Activated T-cell treated with anti-CD3 and anti-CD28 coated beads for 1 hour (primary cell): ENCODE results near the gene DSCAM.

ENCODE experiments used
- DNase-seq: peaks from one replicate; pipeline ENCODE4 v3.0.0-alpha.2; 2020; ENCODE audit warnings: low read depth

Gene DSCAM

GRCh38 chr21:40770435-40771055, 76.4 kb downstream of the DSCAM start:
- DNase-seq = no peak

DNA sequence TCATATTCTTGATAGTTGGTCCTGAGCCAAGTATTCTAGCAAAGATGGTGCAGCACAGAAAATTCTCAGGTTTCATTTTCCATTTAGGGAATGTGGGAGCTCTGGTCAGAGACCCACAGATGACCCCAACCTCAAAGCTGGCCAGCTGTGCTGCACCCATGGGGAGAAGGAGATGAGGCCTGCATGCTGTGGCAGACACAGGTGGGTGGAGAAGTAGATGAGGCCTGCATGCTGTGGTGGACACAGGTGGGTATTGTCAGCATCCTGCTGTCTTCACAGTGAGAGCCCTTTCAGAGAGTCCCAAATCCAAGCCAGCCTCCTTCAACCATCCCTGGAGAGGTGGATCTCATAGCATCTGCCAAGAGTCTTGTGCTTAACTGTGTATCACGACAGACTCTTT, 77.7 kb downstream of the DSCAM start:
- no peak for DNase-seq

DNA sequence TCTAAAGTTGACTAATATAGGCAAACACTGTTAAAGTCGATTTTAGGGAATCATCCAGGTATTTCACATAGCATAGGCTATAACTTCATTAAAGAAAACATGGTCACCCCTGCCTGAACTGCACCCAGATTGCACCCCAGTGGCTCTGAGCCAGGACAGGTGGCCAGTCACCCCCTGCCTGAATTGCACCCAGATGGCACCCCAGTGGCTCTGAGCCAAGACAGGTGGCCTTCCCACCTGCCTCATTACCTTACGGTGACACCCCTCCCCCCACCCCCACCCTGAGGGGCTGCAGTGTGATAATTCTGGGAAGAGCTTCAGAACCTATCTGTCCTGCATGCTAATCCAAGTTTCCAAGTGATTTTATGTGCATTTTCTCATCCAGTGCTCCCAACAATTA, 78.9 kb downstream of the DSCAM start:
- DNase-seq = no peak

DNA sequence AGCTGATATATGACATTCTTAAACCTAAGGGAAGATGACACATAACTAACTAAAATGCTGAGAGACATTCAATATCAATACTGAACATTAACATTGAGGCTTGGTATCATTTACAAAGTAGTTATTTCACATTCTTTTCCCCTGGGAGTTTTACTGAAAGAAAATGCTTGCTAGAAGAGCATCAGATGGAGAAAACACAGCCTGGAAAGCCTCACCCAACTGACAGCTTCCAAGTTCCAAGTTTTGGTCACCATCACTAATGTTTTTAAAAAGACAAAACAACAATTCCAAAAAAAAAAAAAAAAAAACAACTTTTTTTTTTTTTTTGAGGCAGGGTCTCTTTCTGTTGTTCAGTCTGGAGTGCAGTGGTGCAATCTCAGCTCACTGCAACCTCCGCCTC, 80.6 kb downstream of the DSCAM start:
- DNase-seq = no peak

GRCh38 chr21:40765811-40766210, 81.1 kb downstream of the DSCAM start:
- no peak for DNase-seq

DNA sequence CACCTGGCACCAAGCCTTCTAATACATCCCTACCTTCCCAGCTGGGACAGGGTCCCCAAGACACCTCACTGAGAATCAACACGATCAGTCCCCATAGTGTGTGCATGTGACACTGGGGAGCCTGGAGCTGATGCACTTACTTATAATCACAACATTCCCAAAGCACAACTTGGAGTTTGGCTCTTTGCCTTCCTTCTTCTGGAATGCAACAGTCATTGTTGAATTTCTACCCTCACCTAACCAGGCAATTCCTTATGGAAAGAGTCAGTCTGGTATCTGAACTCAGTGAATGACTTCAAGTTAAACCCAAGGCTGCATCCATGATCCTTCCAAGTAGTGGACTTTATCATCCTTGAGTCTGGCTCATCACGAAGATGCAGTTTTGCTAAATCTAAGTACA, 86.1 kb downstream of the DSCAM start:
- DNase-seq = no peak

GRCh38 chr21:40759061-40759460, 87.9 kb downstream of the DSCAM start:
- no peak for DNase-seq

DNA sequence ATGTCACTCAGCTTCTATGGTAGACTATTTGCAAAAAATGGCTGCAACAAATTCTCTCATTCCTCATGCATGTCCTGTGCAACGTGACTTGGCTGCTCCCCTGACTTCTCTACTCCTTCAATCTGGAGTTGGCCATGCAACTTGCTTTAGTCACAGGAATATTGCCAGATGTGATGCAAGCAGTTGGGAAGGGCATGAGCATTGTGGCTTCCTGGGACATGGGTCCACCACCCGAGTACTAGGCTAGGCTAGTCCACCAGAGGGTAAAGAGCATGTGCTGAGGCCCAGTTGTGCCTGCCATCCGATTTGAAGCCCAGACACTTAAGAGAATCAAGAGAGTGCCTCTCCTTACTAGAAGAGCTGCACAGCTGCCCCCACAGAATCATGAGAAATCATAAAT, 89.6 kb downstream of the DSCAM start:
- DNase-seq = no peak

DNA sequence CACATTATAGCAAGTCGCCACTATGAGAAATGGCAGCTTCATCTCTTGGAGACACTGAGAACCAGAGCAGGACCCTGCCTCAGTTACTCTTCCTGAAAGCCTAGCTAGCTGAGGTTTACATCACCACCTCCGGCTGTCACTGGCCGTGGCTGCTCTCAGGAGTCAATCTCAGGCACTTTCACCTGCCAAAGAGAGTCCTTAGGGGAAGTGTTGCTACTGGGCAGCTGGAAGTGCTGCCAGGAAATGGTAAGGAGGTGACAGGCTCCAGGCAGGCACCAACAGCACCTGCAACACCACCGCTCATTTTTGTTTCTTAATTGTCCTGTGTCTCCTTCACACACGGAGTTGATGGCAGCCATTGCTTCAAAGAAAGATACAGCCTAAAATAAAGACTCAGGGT, 92.5 kb downstream of the DSCAM start:
- DNase-seq = no peak

DNA sequence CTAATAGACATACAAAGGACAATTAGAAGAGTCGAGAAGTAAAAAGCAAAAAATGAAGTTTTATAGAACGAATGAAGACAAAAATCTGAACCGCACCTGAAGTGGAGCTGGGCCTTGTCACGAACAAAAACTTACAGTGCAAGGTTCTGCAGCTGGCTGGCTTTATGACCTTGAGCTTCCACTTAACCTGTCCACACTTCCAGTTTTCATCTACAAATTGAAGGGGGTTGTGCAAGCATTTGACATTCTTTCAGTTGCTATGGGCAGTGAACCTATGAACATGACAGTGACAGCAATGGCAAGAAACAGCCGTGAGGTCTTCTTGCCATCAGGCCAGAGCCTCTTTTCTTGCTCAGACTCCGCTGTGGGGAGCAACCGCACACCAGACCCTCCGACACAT, 93.2 kb downstream of the DSCAM start:
- DNase-seq = no peak

DNA sequence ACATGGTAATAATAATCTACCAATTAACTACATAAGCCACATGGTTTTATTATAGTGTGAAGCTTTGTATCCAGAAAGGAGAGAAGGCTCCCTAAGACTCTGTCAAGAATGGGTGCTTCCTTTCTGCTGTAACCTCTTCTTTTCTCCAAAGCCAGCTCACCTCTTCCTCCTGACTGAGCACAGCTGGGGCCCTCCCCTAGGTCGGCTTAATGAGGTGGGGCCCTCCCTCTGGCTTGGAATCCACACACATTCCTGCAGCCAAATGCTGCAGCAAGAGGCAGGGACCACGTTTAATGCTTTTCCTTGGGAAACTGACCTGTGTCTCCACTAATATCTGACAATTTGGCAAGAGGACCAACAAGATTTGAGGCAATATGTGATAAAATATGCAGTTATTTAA, 94.8 kb downstream of the DSCAM start:
- no peak for DNase-seq

DNA sequence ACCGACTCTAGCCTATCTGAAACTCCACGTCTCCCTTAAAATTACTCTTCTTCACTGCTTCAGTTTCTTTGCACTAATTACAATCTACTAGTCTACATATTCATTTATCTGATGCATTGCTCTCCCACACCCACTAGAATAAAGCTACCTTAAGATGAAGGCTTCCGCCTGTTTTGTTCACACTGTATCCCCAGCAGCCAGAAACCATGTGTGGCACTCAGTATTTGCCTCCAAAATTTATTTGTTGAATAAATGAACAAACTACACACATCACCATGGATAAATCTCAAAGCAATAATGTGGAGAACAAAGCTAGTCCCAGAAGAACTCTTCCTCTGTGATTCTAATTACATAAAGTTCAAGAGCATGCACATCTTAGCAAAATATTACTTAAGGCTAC, 95.7 kb downstream of the DSCAM start:
- DNase-seq = no peak

GRCh38 chr21:40736145-40736544, 110.8 kb downstream of the DSCAM start:
- DNase-seq = no peak

DNA sequence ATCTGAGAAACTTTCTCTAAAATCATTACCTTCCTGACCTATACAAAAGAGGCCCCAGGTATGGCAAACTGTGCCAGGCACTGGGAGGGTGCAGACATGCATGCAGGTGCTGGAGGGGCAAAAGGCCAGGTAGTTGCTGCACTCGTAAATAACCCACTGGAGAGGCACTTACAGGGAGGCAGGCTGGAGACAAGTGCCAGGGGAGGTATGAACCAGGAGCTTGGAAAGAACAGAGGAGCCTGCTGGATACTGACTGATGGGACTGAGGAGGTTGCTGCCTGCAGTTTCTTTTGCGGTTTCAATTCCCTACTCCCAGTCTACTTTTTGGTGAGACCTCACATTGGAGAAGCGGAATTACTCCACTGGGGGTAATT, 113.9 kb downstream of the DSCAM start:
- no peak for DNase-seq

DNA sequence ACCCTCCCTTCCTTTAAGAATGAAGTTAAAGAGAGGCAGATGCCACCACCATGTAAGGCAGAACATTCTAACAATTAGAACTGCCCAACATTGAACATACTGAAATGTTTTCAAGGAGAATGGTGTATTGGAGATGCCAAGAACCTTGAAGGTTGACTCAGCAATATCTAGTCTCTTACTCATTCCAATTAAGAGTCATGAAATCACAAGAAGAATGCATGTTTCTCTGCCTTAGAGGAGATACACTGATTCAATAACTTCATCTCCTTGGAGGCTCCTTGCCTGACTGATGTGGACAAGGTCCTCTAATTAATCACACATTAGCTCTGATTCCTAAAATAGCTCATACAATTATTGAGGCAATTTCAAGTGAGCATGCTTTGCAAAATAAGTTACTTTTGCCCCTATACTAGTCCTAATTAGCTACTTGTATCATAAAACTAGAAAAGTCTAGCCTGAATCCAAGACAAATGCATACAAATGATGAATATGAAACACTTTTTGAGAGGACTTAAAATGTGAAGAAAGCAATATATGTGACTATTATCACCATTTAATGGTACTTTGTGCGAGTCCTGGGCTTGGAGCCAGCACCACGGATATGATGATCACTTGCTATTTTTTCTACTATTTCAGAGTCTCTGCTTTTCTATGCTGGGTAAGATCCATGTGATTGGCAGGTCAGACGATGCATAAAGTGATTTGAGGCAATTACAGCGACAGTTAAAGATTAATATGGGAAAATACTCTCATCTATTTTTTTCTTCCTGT, 114.5 kb downstream of the DSCAM start:
- no peak for DNase-seq

- DNase-seq = no peak
Measured at GRCh38 chr21:40731206-40731605, 115.8 kb downstream of the DSCAM start.

- no peak for DNase-seq
Measured at GRCh38 chr21:40730426-40730800, 116.5 kb downstream of the DSCAM start.

- no peak for DNase-seq
Measured at GRCh38 chr21:40729761-40730425, 117.1 kb downstream of the DSCAM start.

DNA sequence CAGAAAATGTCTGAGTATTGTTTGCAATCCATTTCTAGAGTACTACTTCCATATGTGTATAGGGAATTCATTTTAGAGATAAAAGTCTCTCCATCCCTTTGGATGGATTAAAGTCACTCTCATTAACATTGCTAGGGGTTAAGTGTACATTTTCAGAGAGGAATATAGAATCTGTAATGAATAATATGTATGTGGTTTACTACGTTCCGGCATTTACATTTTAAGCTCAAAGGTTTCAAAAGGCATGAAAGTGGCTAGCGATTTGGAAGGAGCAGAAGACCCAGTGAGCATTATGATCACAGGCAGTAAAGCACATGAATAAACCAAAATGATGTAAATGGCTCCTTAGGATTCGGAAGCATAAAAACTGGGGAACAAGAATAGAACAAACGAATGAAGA, 123.0 kb downstream of the DSCAM start:
- no peak for DNase-seq

DNA sequence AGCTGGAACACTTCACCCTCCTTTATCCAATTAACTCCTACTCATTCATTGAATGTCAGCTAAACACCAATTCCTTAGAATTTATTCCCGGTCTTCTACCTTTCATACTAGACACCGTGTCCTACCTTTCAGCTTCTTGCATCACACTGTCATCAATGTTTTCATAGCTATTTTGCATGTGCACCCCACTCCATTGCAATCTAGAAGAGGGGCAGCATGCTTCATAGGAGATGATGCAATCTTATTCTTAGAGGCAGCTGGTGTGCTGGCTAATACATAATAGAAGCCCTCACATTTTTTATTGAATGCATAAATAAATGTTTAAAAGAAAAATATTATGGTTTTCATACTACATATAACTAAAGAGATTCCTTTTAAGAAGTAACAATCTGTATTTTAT, 123.6 kb downstream of the DSCAM start:
- no peak for DNase-seq

DNA sequence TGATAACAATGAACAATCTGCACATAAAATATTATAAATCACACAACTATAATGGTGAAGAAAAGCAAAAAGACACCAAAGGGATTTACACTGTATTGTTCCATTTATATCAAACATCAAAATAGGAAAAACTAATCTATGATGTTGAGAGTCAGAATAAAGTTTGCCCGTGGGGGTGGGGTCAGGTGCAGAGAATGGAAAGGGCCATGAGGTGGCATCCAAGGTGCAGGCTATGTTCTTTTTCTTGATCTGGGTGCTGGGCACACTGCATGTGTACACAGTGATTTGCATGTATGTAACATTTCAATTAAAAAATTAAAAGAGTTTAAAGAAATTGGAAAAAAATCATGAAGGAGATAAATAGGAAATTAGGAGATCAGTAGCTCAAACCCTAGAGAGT, 127.3 kb downstream of the DSCAM start:
- DNase-seq = no peak

DNA sequence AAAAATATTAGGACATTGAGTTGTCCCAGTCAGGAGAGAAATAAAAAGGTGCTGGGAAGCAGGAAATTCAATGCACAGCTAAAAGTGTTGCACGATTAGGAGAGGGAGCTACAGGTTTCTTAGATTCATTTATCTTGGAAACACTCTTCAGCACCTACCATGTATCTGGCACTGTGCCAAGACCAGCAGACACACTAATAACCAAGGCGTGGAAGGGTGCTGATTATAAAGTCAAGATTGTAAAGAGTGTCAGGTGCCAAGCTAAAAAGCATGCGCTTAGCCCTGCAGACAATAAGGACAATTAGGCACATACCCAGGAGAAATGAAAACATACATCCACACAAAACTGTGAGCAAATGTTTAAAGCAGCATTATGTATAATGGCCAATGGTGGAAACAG, 129.9 kb downstream of the DSCAM start:
- DNase-seq = no peak

- no peak for DNase-seq
Measured at GRCh38 chr21:40714536-40714935, 132.4 kb downstream of the DSCAM start.
